ENCODE results near the gene PLEKHA4.

DNA sequence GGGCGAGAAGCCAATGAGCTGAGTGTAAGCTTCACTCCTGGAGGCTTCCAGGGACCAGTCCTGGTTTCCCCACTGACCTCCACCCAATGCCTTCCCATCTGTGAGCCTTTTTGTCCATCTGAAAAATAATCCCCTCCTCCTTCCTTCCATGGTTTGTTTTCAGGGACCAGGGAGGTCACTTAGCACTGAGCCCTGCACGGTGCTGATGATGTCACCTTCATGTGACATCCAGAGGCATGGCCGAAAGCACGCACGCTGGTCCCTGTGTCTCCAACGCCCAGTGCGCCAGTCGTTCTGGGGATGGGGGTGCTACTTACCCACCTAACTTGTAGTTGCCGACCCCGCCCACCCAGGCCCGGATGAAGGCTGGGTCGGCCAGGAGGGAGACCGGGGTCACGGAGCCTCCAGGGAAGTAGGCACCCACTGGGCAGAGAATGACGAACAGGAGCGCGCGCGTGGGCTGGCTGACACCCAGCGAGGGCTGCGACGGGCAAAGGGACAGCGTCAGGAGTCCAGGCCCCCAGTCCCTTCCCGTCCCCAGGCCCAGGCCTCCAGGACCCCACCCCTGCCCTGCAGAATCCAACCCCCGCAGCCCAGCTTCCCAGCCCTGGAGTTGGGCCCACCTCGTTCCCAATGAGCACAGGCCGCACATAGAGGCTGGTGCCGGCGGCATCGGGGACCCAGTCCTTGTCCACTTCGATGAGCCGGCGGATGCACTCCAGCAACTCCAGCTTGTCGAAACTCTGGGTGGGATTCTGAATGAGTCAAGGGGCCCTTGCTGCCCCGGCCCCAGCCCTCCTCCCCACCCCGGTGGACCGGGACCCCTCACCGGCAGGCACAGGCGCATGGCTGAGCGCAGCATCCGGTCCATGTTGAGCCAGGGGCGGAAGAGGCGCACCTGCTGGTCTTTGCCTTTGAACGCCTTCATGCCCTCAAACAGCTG is 68.8 kb downstream of the PLEKHA4 start:
- TF ChIP-seq, protein P1, sequence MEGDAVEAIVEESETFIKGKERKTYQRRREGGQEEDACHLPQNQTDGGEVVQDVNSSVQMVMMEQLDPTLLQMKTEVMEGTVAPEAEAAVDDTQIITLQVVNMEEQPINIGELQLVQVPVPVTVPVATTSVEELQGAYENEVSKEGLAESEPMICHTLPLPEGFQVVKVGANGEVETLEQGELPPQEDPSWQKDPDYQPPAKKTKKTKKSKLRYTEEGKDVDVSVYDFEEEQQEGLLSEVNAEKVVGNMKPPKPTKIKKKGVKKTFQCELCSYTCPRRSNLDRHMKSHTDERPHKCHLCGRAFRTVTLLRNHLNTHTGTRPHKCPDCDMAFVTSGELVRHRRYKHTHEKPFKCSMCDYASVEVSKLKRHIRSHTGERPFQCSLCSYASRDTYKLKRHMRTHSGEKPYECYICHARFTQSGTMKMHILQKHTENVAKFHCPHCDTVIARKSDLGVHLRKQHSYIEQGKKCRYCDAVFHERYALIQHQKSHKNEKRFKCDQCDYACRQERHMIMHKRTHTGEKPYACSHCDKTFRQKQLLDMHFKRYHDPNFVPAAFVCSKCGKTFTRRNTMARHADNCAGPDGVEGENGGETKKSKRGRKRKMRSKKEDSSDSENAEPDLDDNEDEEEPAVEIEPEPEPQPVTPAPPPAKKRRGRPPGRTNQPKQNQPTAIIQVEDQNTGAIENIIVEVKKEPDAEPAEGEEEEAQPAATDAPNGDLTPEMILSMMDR (conservative IDR thresholded peaks at IDR 0.05; ENCODE audit: low read depth, low read length): no peak
- TF ChIP-seq EZH2 (IDR thresholded peaks at IDR 0.05; ENCODE audit: low read length, unreplicated experiment) (no peak), EZH2phosphoT487 (IDR thresholded peaks at IDR 0.05; ENCODE audit: borderline replicate concordance, low read length) (no peak)

Measured in PC-3 (cell line).